Measurements from ENCODE around the gene NME4. TPM values are rescaled to one million over a fixed set of nuclear protein-coding genes. Genes with fewer than 3 reads are reported as not detected.

NME4 gene
- total RNA-seq, 2 donors from 2014 or later: 274 to 350 TPM

DNA sequence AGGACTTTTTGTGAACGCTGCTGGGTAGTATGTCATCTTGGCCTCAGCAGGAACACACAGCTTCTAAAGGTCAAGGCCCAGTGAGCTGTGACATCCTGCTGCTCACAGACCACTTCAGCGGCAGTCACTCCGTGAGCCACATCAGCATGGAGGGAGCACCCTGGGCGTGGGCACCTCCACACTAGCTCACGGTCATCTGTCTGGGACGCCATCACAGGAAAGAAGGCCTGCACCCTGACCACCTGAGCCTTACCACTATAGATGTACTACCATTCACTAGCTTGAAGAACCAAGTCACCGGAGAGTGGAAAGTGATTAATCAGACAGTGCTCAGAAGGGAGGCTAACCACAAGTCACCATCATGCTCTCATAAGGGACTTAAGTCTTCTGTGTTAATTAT is 47.8 kb upstream of the NME4 start:
- Mint-ChIP-seq H3K27ac (no peak overlapping the region), H3K9me3 (no peaks in the 10 kb centered on the region), H3K27me3 (ENCODE audit: insufficient read depth) (no peaks in the 10 kb centered on the region), H3K36me3 (ENCODE audit: low read depth) (peaks cover 34% of the 10 kb centered on the region), H3K4me3 (no peak overlapping the region), H3K4me1 (peaks cover 11% of the 10 kb centered on the region)
- Histone ChIP-seq H3K27ac (ENCODE audit: low read depth, low read length) (no peak overlapping the region), H3K4me1 (ENCODE audit: control insufficient read depth, insufficient read depth, low read length) (no peaks in the 10 kb centered on the region), H3K9me3 (ENCODE audit: control insufficient read depth, low read length) (peaks cover 5% of the 10 kb centered on the region), H3K4me3 (ENCODE audit: low read length) (no peak overlapping the region), H3K9ac (ENCODE audit: extremely low read depth, low read length, poor library complexity, severe bottlenecking) (no peak overlapping the region), H3K27me3 (ENCODE audit: control insufficient read depth, insufficient read depth, low read length, poor library complexity, severe bottlenecking) (no peaks in the 10 kb centered on the region), H3K36me3 (ENCODE audit: control insufficient read depth, insufficient read depth, low read length) (peaks cover 44% of the 10 kb centered on the region)
- 85 to 91% methylated on average over 3 to 7 of the region's 7 CpGs for WGBS, 2 experiments (ENCODE audit: insufficient coverage in 1 of 2, insufficient read length in 1 of 2)
- TF ChIP-seq, protein P1, sequence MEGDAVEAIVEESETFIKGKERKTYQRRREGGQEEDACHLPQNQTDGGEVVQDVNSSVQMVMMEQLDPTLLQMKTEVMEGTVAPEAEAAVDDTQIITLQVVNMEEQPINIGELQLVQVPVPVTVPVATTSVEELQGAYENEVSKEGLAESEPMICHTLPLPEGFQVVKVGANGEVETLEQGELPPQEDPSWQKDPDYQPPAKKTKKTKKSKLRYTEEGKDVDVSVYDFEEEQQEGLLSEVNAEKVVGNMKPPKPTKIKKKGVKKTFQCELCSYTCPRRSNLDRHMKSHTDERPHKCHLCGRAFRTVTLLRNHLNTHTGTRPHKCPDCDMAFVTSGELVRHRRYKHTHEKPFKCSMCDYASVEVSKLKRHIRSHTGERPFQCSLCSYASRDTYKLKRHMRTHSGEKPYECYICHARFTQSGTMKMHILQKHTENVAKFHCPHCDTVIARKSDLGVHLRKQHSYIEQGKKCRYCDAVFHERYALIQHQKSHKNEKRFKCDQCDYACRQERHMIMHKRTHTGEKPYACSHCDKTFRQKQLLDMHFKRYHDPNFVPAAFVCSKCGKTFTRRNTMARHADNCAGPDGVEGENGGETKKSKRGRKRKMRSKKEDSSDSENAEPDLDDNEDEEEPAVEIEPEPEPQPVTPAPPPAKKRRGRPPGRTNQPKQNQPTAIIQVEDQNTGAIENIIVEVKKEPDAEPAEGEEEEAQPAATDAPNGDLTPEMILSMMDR (conservative IDR thresholded peaks at IDR 0.05): no peak
- no peak for DNase-seq

DNA sequence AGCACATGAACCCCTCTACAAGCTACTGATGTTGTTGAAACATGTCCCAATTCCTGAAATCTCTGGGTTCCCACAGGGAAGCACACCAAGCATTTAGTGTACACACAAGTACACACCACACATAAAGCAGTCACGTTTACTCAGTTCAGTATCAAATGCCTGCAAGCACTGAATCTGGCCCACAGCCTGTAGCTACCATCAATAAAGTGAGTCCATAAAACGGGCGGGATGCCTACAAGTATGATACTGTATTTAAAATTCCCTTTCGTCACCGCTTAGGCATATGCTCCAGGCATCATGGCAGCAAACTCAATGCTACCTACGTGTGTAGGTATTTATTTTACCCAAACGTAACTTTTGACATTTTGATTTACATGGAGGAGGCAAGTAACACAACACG is 46.8 kb upstream of the NME4 start:
- Histone ChIP-seq H3K4me1 (ENCODE audit: control insufficient read depth, insufficient read depth, low read length) (no peaks in the 10 kb centered on the region), H3K27ac (ENCODE audit: low read depth, low read length) (no peak overlapping the region), H3K4me3 (ENCODE audit: low read length) (no peak overlapping the region), H3K9ac (ENCODE audit: extremely low read depth, low read length, poor library complexity, severe bottlenecking) (no peak overlapping the region), H3K27me3 (ENCODE audit: control insufficient read depth, insufficient read depth, low read length, poor library complexity, severe bottlenecking) (no peaks in the 10 kb centered on the region), H3K9me3 (ENCODE audit: control insufficient read depth, low read length) (no peaks in the 10 kb centered on the region), H3K36me3 (ENCODE audit: control insufficient read depth, insufficient read depth, low read length) (peaks cover 34% of the 10 kb centered on the region)
- Mint-ChIP-seq H3K4me3 (peak overlapping the region; percentile 71), H3K9me3 (no peaks in the 10 kb centered on the region), H3K27ac (no peak overlapping the region), H3K36me3 (ENCODE audit: low read depth) (peaks cover 26% of the 10 kb centered on the region), H3K4me1 (peaks cover 11% of the 10 kb centered on the region), H3K27me3 (ENCODE audit: insufficient read depth) (no peaks in the 10 kb centered on the region)
- no peak for DNase-seq
- 89 to 92% methylated on average over 8 of the region's 8 CpGs for WGBS, 2 experiments (ENCODE audit: insufficient coverage in 1 of 2, insufficient read length in 1 of 2)
- TF ChIP-seq, protein P1 (conservative IDR thresholded peaks at IDR 0.05): no peak

- Histone ChIP-seq H3K27ac (ENCODE audit: low read depth, low read length) (no peak overlapping the region), H3K36me3 (ENCODE audit: control insufficient read depth, insufficient read depth, low read length) (peaks cover 16% of the 10 kb centered on the region), H3K9ac (ENCODE audit: extremely low read depth, low read length, poor library complexity, severe bottlenecking) (peak overlapping the region; percentile 59), H3K4me1 (ENCODE audit: control insufficient read depth, insufficient read depth, low read length) (no peaks in the 10 kb centered on the region), H3K27me3 (ENCODE audit: control insufficient read depth, insufficient read depth, low read length, poor library complexity, severe bottlenecking) (no peaks in the 10 kb centered on the region), H3K9me3 (ENCODE audit: control insufficient read depth, low read length) (no peaks in the 10 kb centered on the region), H3K4me3 (ENCODE audit: low read length) (peak overlapping the region; percentile 84)
- H3K4me3 Mint-ChIP-seq: peak overlapping the region; percentile 71
- H3K27me3 Mint-ChIP-seq (ENCODE audit: insufficient read depth): no peaks in the 10 kb centered on the region
- no peaks in the 10 kb centered on the region for H3K9me3 Mint-ChIP-seq
- H3K27ac Mint-ChIP-seq: peak overlapping the region; percentile 52
- DNase-seq: no peak
- H3K4me1 Mint-ChIP-seq: peaks cover 11% of the 10 kb centered on the region
- 0 to 1% methylated on average over 44 to 95 of the region's 95 CpGs for WGBS, 2 experiments (ENCODE audit: insufficient coverage in 1 of 2, insufficient read length in 1 of 2)
- TF ChIP-seq, protein P1 (conservative IDR thresholded peaks at IDR 0.05): no peak
- H3K36me3 Mint-ChIP-seq (ENCODE audit: low read depth): peaks cover 12% of the 10 kb centered on the region
Observed at GRCh38 chr16:351804-352520, 45.0 kb upstream of the NME4 start.
